Measurements from ENCODE around the gene ZRANB2. TPM values are rescaled to one million over a fixed set of nuclear protein-coding genes. Genes with fewer than 3 reads are reported as not detected.
A peak's percentile ranks its signal among the peaks of the same experiment; 100 is the strongest.

The ZRANB2 gene
- 131 TPM for polyA plus RNA-seq
- long read RNA-seq, donor 1, transcript ZRANB2-204 (2 exons, 3,677 nt), result major isoform, 9 of 60 reads
- long read RNA-seq, donor 1, partial matches to known transcripts, result 46 of 60 reads
- long read RNA-seq, donor 1, other reads (novel, unspliced or antisense), result 0 of 60 reads
- long read RNA-seq, donor 2, transcript ZRANB2-204 (2 exons, 3,677 nt), result major isoform, 31 of 173 reads
- long read RNA-seq, donor 2, transcript ZRANB2-201 (11 exons, 2,821 nt), result minor isoform, 7 of 173 reads
- long read RNA-seq, donor 2, transcript ZRANB2-202 (10 exons, 3,078 nt), result minor isoform, 15 of 173 reads
- long read RNA-seq, donor 2, partial matches to known transcripts, result 118 of 173 reads
- long read RNA-seq, donor 2, other reads (novel, unspliced or antisense), result 0 of 173 reads
- long read RNA-seq, donor 3, result 0 reads
- long read RNA-seq, donor 4, partial matches to known transcripts, result 0 of 2 reads
- long read RNA-seq, donor 4, other reads (novel, unspliced or antisense), result 0 of 2 reads
- long read RNA-seq, donor 5, transcript ZRANB2-202 (10 exons, 3,078 nt), result minor isoform, 6 of 99 reads
- long read RNA-seq, donor 5, transcript ZRANB2-204 (2 exons, 3,677 nt), result minor isoform, 7 of 99 reads
- long read RNA-seq, donor 5, transcript ZRANB2-201 (11 exons, 2,821 nt), result major isoform, 8 of 99 reads
- long read RNA-seq, donor 5, partial matches to known transcripts, result 75 of 99 reads
- long read RNA-seq, donor 5, other reads (novel, unspliced or antisense), result 0 of 99 reads
- long read RNA-seq, donor 6, transcript ZRANB2-204 (2 exons, 3,677 nt), result major isoform, 6 of 43 reads
- long read RNA-seq, donor 6, partial matches to known transcripts, result 28 of 43 reads
- long read RNA-seq, donor 6, other reads (novel, unspliced or antisense), result 0 of 43 reads
- long read RNA-seq, donor 7, transcript ZRANB2-204 (2 exons, 3,677 nt), result major isoform, 6 of 57 reads
- long read RNA-seq, donor 7, transcript ZRANB2-201 (11 exons, 2,821 nt), result major isoform, 6 of 57 reads
- long read RNA-seq, donor 7, partial matches to known transcripts, result 42 of 57 reads
- long read RNA-seq, donor 7, other reads (novel, unspliced or antisense), result 0 of 57 reads
- long read RNA-seq, donor 8, transcript ZRANB2-204 (2 exons, 3,677 nt), result major isoform, 12 of 142 reads
- long read RNA-seq, donor 8, transcript ZRANB2-202 (10 exons, 3,078 nt), result minor isoform, 9 of 142 reads
- long read RNA-seq, donor 8, partial matches to known transcripts, result 117 of 142 reads
- long read RNA-seq, donor 8, other reads (novel, unspliced or antisense), result 0 of 142 reads
- long read RNA-seq, donor 9, transcript ZRANB2-204 (2 exons, 3,677 nt), result major isoform, 16 of 125 reads
- long read RNA-seq, donor 9, partial matches to known transcripts, result 100 of 125 reads
- long read RNA-seq, donor 9, other reads (novel, unspliced or antisense), result 0 of 125 reads
- long read RNA-seq, donor 10, transcript ZRANB2-204 (2 exons, 3,677 nt), result major isoform, 6 of 48 reads
- long read RNA-seq, donor 10, transcript ZRANB2-202 (10 exons, 3,078 nt), result minor isoform, 5 of 48 reads
- long read RNA-seq, donor 10, partial matches to known transcripts, result 33 of 48 reads
- long read RNA-seq, donor 10, other reads (novel, unspliced or antisense), result 0 of 48 reads
- long read RNA-seq, donor 11, transcript ZRANB2-201 (11 exons, 2,821 nt), result minor isoform, 7 of 53 reads
- long read RNA-seq, donor 11, transcript ZRANB2-204 (2 exons, 3,677 nt), result major isoform, 11 of 53 reads
- long read RNA-seq, donor 11, transcript ZRANB2-202 (10 exons, 3,078 nt), result minor isoform, 7 of 53 reads
- long read RNA-seq, donor 11, partial matches to known transcripts, result 28 of 53 reads
- long read RNA-seq, donor 11, other reads (novel, unspliced or antisense), result 0 of 53 reads

- H3K27me3 ChIP-seq (ENCODE audit: control insufficient read depth, insufficient read depth, low read length), result no peaks in the 10 kb centered on the region
- WGBS (ENCODE audit: insufficient coverage, low lambda C conversion rate), result no CpG with 5 or more reads among the region's 33 CpGs
- H3K27ac ChIP-seq (ENCODE audit: low read length), result peak within 1 kb of the TSS; percentile 86
- H3K4me1 ChIP-seq (ENCODE audit: control insufficient read depth, insufficient read depth, low read length), result peaks cover 4% of the 10 kb centered on the region
- H3K9me3 ChIP-seq (ENCODE audit: control insufficient read depth, low read depth, low read length), result peaks cover 2% of the 10 kb centered on the region
- H3K4me3 ChIP-seq (ENCODE audit: low read length), result peak within 1 kb of the TSS; percentile 87
- peak; percentile 95 to 97 for DNase-seq
- H3K36me3 ChIP-seq (ENCODE audit: control insufficient read depth, insufficient read depth, low read length), result peaks cover 16% of the 10 kb centered on the region
These were observed at the start of gene ZRANB2 for GRCh38 chr1:71080739-71081696. TSS of gene ZRANB2 (minus strand) at chr1:71081035. CDS start at chr1:71080995, 40 bp downstream.

GRCh38 chr1:71128060-71128459 lies 47.2 kb upstream of the ZRANB2 start:
- H3K4me1 ChIP-seq (ENCODE audit: control insufficient read depth, insufficient read depth, low read length), result no peaks in the 10 kb centered on the region
- no peak overlapping the region for H3K27ac ChIP-seq (ENCODE audit: low read length)
- no peaks in the 10 kb centered on the region for H3K36me3 ChIP-seq (ENCODE audit: control insufficient read depth, insufficient read depth, low read length)
- no peak for DNase-seq
- H3K27me3 ChIP-seq (ENCODE audit: control insufficient read depth, insufficient read depth, low read length), result no peaks in the 10 kb centered on the region
- WGBS (ENCODE audit: insufficient coverage, low lambda C conversion rate), result 88% methylated on average over 2 of the region's 2 CpGs
- H3K4me3 ChIP-seq (ENCODE audit: low read length), result no peak overlapping the region
- H3K9me3 ChIP-seq (ENCODE audit: control insufficient read depth, low read depth, low read length), result peaks cover 10% of the 10 kb centered on the region

- H3K27ac ChIP-seq (ENCODE audit: low read length), result no peak overlapping the region
- H3K9me3 ChIP-seq (ENCODE audit: control insufficient read depth, low read depth, low read length), result no peaks in the 10 kb centered on the region
- no peak overlapping the region for H3K4me3 ChIP-seq (ENCODE audit: low read length)
- WGBS (ENCODE audit: insufficient coverage, low lambda C conversion rate), result 83% methylated on average over 2 of the region's 2 CpGs
- no peak for DNase-seq
- H3K4me1 ChIP-seq (ENCODE audit: control insufficient read depth, insufficient read depth, low read length), result no peaks in the 10 kb centered on the region
- no peaks in the 10 kb centered on the region for H3K27me3 ChIP-seq (ENCODE audit: control insufficient read depth, insufficient read depth, low read length)
- no peaks in the 10 kb centered on the region for H3K36me3 ChIP-seq (ENCODE audit: control insufficient read depth, insufficient read depth, low read length)
These were observed 37.3 kb upstream of the ZRANB2 start for GRCh38 chr1:71118086-71118485.

GRCh38 chr1:71116729-71117128 lies 35.9 kb upstream of the ZRANB2 start:
- no peak for DNase-seq
- no CpG with 5 or more reads among the region's 2 CpGs for WGBS (ENCODE audit: insufficient coverage, low lambda C conversion rate)
- H3K36me3 ChIP-seq (ENCODE audit: control insufficient read depth, insufficient read depth, low read length), result no peaks in the 10 kb centered on the region
- H3K4me3 ChIP-seq (ENCODE audit: low read length), result no peak overlapping the region
- no peaks in the 10 kb centered on the region for H3K4me1 ChIP-seq (ENCODE audit: control insufficient read depth, insufficient read depth, low read length)
- H3K9me3 ChIP-seq (ENCODE audit: control insufficient read depth, low read depth, low read length), result no peaks in the 10 kb centered on the region
- no peaks in the 10 kb centered on the region for H3K27me3 ChIP-seq (ENCODE audit: control insufficient read depth, insufficient read depth, low read length)
- H3K27ac ChIP-seq (ENCODE audit: low read length), result no peak overlapping the region

- Histone ChIP-seq H3K27ac (ENCODE audit: low read length) (no peak overlapping the region), H3K4me3 (ENCODE audit: low read length) (no peak overlapping the region), H3K27me3 (ENCODE audit: control insufficient read depth, insufficient read depth, low read length) (no peaks in the 10 kb centered on the region), H3K9me3 (ENCODE audit: control insufficient read depth, low read depth, low read length) (no peaks in the 10 kb centered on the region), H3K4me1 (ENCODE audit: control insufficient read depth, insufficient read depth, low read length) (no peaks in the 10 kb centered on the region), H3K36me3 (ENCODE audit: control insufficient read depth, insufficient read depth, low read length) (no peaks in the 10 kb centered on the region)
- no peak for DNase-seq
- no CpG with 5 or more reads among the region's 8 CpGs for whole genome bisulfite sequencing (ENCODE audit: insufficient coverage, low lambda C conversion rate)
These were observed 26.0 kb upstream of the ZRANB2 start for GRCh38 chr1:71106658-71107322.

GRCh38 chr1:71104417-71104816 lies 23.6 kb upstream of the ZRANB2 start:
- Histone ChIP-seq H3K27ac (ENCODE audit: low read length) (no peak overlapping the region), H3K27me3 (ENCODE audit: control insufficient read depth, insufficient read depth, low read length) (no peaks in the 10 kb centered on the region), H3K9me3 (ENCODE audit: control insufficient read depth, low read depth, low read length) (no peaks in the 10 kb centered on the region), H3K36me3 (ENCODE audit: control insufficient read depth, insufficient read depth, low read length) (no peaks in the 10 kb centered on the region), H3K4me1 (ENCODE audit: control insufficient read depth, insufficient read depth, low read length) (no peaks in the 10 kb centered on the region), H3K4me3 (ENCODE audit: low read length) (no peak overlapping the region)
- no peak for DNase-seq
- WGBS (ENCODE audit: insufficient coverage, low lambda C conversion rate), result 93% methylated on average over 2 of the region's 4 CpGs

- Histone ChIP-seq H3K27me3 (ENCODE audit: control insufficient read depth, insufficient read depth, low read length) (no peaks in the 10 kb centered on the region), H3K36me3 (ENCODE audit: control insufficient read depth, insufficient read depth, low read length) (no peaks in the 10 kb centered on the region), H3K4me1 (ENCODE audit: control insufficient read depth, insufficient read depth, low read length) (no peaks in the 10 kb centered on the region), H3K27ac (ENCODE audit: low read length) (no peak overlapping the region), H3K4me3 (ENCODE audit: low read length) (no peak overlapping the region), H3K9me3 (ENCODE audit: control insufficient read depth, low read depth, low read length) (no peaks in the 10 kb centered on the region)
- DNase-seq, result no peak
- WGBS (ENCODE audit: insufficient coverage, low lambda C conversion rate), result no CpG with 5 or more reads among the region's 1 CpG
These were observed 21.1 kb upstream of the ZRANB2 start for GRCh38 chr1:71101839-71102376.

- no peak overlapping the region for H3K27ac ChIP-seq (ENCODE audit: low read length)
- H3K9me3 ChIP-seq (ENCODE audit: control insufficient read depth, low read depth, low read length), result no peaks in the 10 kb centered on the region
- DNase-seq, result no peak
- no peaks in the 10 kb centered on the region for H3K27me3 ChIP-seq (ENCODE audit: control insufficient read depth, insufficient read depth, low read length)
- H3K36me3 ChIP-seq (ENCODE audit: control insufficient read depth, insufficient read depth, low read length), result no peaks in the 10 kb centered on the region
- H3K4me3 ChIP-seq (ENCODE audit: low read length), result no peak overlapping the region
- WGBS (ENCODE audit: insufficient coverage, low lambda C conversion rate), result no CpG with 5 or more reads among the region's 1 CpG
- H3K4me1 ChIP-seq (ENCODE audit: control insufficient read depth, insufficient read depth, low read length), result no peaks in the 10 kb centered on the region
These were observed 16.6 kb upstream of the ZRANB2 start for GRCh38 chr1:71097428-71097827.
